Astrocyte (in vitro differentiated cells and primary cell): ENCODE results near the gene PET117. TPM values are rescaled to one million over a fixed set of nuclear protein-coding genes. Genes with fewer than 3 reads are reported as not detected.

Experiments
- DNase-seq: peaks from one replicate; pipeline ENCODE4 v3.0.0-alpha.2; 2010; ENCODE audit warnings: low read depth
- FAIRE-seq: peaks from 2 replicates; lab custom pipeline; 2011; peaks lifted over from hg19 to GRCh38; lab: Jason Lieb, UNC
- H2AFZ ChIP-seq: 2 replicates; pipeline ENCODE4 v1.6.0; 2012; ENCODE audit warnings: low read depth, low read length, inconsistent platforms
- H3K27ac ChIP-seq: 2 replicates; pipeline ENCODE4 v1.5.1; 2011; ENCODE audit warnings: low read depth, low read length, inconsistent platforms
- H3K27me3 ChIP-seq: 2 replicates; pipeline ENCODE4 v1.6.0; 2011; ENCODE audit warnings: low read length, inconsistent platforms; ENCODE audit not compliant: insufficient read depth
- H3K36me3 ChIP-seq: 2 replicates; pipeline ENCODE4 v1.5.1; 2011; ENCODE audit warnings: low read length, inconsistent platforms; ENCODE audit not compliant: insufficient read depth
- H3K4me1 ChIP-seq: 2 replicates; pipeline ENCODE4 v1.5.1; 2011; ENCODE audit warnings: low read length, inconsistent platforms; ENCODE audit not compliant: insufficient read depth
- H3K4me2 ChIP-seq: 2 replicates; pipeline ENCODE4 v1.6.0; 2012; ENCODE audit warnings: low read length, inconsistent platforms
- H3K4me3 ChIP-seq: 2 replicates; pipeline ENCODE4 v1.5.1; 2011; ENCODE audit warnings: low read depth, mild to moderate bottlenecking, low read length, inconsistent platforms; ENCODE audit not compliant: insufficient read depth
- H3K79me2 ChIP-seq: 2 replicates; pipeline ENCODE4 v1.6.0; 2012; ENCODE audit warnings: mild to moderate bottlenecking, low read length, inconsistent platforms; ENCODE audit not compliant: insufficient read depth
- H3K9ac ChIP-seq: 2 replicates; pipeline ENCODE4 v1.6.0; 2012; ENCODE audit warnings: mild to moderate bottlenecking, low read length, inconsistent platforms
- H3K9me3 ChIP-seq: 2 replicates; pipeline ENCODE4 v1.5.1; 2012; ENCODE audit warnings: low read depth, mild to moderate bottlenecking, low read length, inconsistent platforms; ENCODE audit not compliant: insufficient read depth
- H4K20me1 ChIP-seq: 2 replicates; pipeline ENCODE4 v1.6.0; 2012; ENCODE audit warnings: low read length, inconsistent platforms; ENCODE audit not compliant: insufficient read depth
- H3K27ac Mint-ChIP-seq: one replicate; pipeline ENCODE4 v1.8.0; 2021; ENCODE audit warnings: mild to moderate bottlenecking, mixed read lengths; ENCODE audit not compliant: unreplicated experiment
- H3K27me3 Mint-ChIP-seq: one replicate; pipeline ENCODE4 v1.8.0; 2021; ENCODE audit warnings: low read depth, mixed read lengths; ENCODE audit not compliant: unreplicated experiment
- H3K36me3 Mint-ChIP-seq: one replicate; pipeline ENCODE4 v1.8.0; 2021; ENCODE audit warnings: low read depth, mixed read lengths; ENCODE audit not compliant: unreplicated experiment
- H3K4me1 Mint-ChIP-seq: one replicate; pipeline ENCODE4 v1.8.0; 2021; ENCODE audit warnings: low read depth, mixed read lengths; ENCODE audit not compliant: unreplicated experiment
- H3K4me3 Mint-ChIP-seq: one replicate; pipeline ENCODE4 v1.8.0; 2021; ENCODE audit warnings: mild to moderate bottlenecking, moderate library complexity, mixed read lengths; ENCODE audit not compliant: unreplicated experiment
- H3K9me3 Mint-ChIP-seq: one replicate; pipeline ENCODE4 v1.8.0; 2021; ENCODE audit warnings: mild to moderate bottlenecking, mixed read lengths; ENCODE audit not compliant: unreplicated experiment
- EZH2 ChIP-seq: IDR thresholded peaks from 2 replicates; pipeline ENCODE4 v1.6.1; 2012; ENCODE audit warnings: mild to moderate bottlenecking, low read length, inconsistent platforms; ENCODE audit not compliant: insufficient read depth
- total RNA-seq: library from RNA; stranded (reverse); gene quantifications from 2 replicates; pipeline ENCODE4 v1.2.1, GENCODE V29; 2021
- TF ChIP-seq, protein P1 (sequence below): IDR thresholded peaks from 2 replicates; pipeline ENCODE4 v1.5.1; 2011; ENCODE audit warnings: low read depth, mild to moderate bottlenecking, inconsistent platforms, low read length, moderate library complexity; ENCODE audit not compliant: insufficient read depth

The PET117 gene
- total RNA-seq, 1 donor from 2014 or later, result 10.7 TPM

GRCh38 chr20:18090044-18090443 is 47.6 kb upstream of the PET117 start:
- H3K9me3 ChIP-seq, result no peaks in the 10 kb centered on the region
- H4K20me1 ChIP-seq, result no peaks in the 10 kb centered on the region
- Mint-ChIP-seq H3K4me1 (no peaks in the 10 kb centered on the region), H3K9me3 (no peaks in the 10 kb centered on the region), H3K36me3 (no peaks in the 10 kb centered on the region), H3K27ac (no peak overlapping the region), H3K27me3 (peaks cover 16% of the 10 kb centered on the region), H3K4me3 (no peak overlapping the region)
- H3K4me1 ChIP-seq, result no peaks in the 10 kb centered on the region
- no peaks in the 10 kb centered on the region for H3K79me2 ChIP-seq
- no peak overlapping the region for H2AFZ ChIP-seq
- no peaks in the 10 kb centered on the region for H3K36me3 ChIP-seq
- no peak overlapping the region for H3K4me2 ChIP-seq
- no peak overlapping the region for H3K27ac ChIP-seq
- no peak for DNase-seq
- H3K9ac ChIP-seq, result no peak overlapping the region
- H3K4me3 ChIP-seq, result no peak overlapping the region
- TF ChIP-seq EZH2, result no peak
- TF ChIP-seq, protein P1, sequence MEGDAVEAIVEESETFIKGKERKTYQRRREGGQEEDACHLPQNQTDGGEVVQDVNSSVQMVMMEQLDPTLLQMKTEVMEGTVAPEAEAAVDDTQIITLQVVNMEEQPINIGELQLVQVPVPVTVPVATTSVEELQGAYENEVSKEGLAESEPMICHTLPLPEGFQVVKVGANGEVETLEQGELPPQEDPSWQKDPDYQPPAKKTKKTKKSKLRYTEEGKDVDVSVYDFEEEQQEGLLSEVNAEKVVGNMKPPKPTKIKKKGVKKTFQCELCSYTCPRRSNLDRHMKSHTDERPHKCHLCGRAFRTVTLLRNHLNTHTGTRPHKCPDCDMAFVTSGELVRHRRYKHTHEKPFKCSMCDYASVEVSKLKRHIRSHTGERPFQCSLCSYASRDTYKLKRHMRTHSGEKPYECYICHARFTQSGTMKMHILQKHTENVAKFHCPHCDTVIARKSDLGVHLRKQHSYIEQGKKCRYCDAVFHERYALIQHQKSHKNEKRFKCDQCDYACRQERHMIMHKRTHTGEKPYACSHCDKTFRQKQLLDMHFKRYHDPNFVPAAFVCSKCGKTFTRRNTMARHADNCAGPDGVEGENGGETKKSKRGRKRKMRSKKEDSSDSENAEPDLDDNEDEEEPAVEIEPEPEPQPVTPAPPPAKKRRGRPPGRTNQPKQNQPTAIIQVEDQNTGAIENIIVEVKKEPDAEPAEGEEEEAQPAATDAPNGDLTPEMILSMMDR, result no peak
- FAIRE-seq, result no peak
- H3K27me3 ChIP-seq, result no peaks in the 10 kb centered on the region

DNA sequence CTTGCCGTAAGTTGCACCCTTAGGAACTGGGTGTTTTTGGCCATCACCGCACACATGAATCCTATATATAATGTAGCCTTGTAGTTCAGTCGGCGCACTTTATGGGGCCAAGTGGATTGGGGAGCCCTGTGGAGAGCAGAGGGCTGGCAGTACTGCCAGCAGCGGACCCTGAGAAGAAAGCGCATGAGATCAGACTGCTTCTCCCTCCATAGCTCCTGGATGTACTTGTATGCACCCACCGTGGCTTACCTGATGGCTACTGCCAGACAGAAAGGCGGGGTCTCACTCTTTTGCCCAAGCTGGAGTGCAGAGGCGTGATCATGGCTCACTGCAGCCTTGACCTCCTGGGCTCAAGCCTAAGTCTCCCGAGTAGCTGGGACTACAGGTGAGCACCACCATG is 47.2 kb upstream of the PET117 start:
- no peaks in the 10 kb centered on the region for H3K9me3 ChIP-seq
- H3K27ac ChIP-seq, result no peak overlapping the region
- DNase-seq (no peak), FAIRE-seq (no peak)
- no peaks in the 10 kb centered on the region for H3K4me1 ChIP-seq
- no peaks in the 10 kb centered on the region for H3K36me3 Mint-ChIP-seq
- no peaks in the 10 kb centered on the region for H4K20me1 ChIP-seq
- peaks cover 16% of the 10 kb centered on the region for H3K27me3 Mint-ChIP-seq
- no peak overlapping the region for H2AFZ ChIP-seq
- H3K27ac Mint-ChIP-seq, result no peak overlapping the region
- H3K79me2 ChIP-seq, result no peaks in the 10 kb centered on the region
- H3K9ac ChIP-seq, result no peak overlapping the region
- H3K4me3 Mint-ChIP-seq, result no peak overlapping the region
- no peak overlapping the region for H3K4me3 ChIP-seq
- H3K9me3 Mint-ChIP-seq, result no peaks in the 10 kb centered on the region
- H3K36me3 ChIP-seq, result no peaks in the 10 kb centered on the region
- no peaks in the 10 kb centered on the region for H3K4me1 Mint-ChIP-seq
- H3K27me3 ChIP-seq, result no peaks in the 10 kb centered on the region
- H3K4me2 ChIP-seq, result no peak overlapping the region
- TF ChIP-seq, protein P1, result no peak
- TF ChIP-seq EZH2, result no peak

GRCh38 chr20:18091623-18092022 is 46.0 kb upstream of the PET117 start:
- no peak for FAIRE-seq

More at GRCh38 chr20:18091623-18092022, 46.0 kb upstream of the PET117 start:
- TF ChIP-seq, protein P1, result no peak
- no peak for TF ChIP-seq EZH2
- H4K20me1 ChIP-seq, result no peaks in the 10 kb centered on the region
- Mint-ChIP-seq H3K36me3 (no peaks in the 10 kb centered on the region), H3K27ac (no peak overlapping the region), H3K27me3 (peaks cover 16% of the 10 kb centered on the region), H3K9me3 (no peaks in the 10 kb centered on the region), H3K4me1 (peaks cover 2% of the 10 kb centered on the region), H3K4me3 (no peak overlapping the region)
- DNase-seq, result no peak
- no peak overlapping the region for H3K9ac ChIP-seq
- no peak overlapping the region for H2AFZ ChIP-seq
- no peaks in the 10 kb centered on the region for H3K79me2 ChIP-seq
- no peak overlapping the region for H3K4me3 ChIP-seq
- no peak overlapping the region for H3K27ac ChIP-seq
- H3K4me2 ChIP-seq, result no peak overlapping the region
- H3K36me3 ChIP-seq, result no peaks in the 10 kb centered on the region
- H3K27me3 ChIP-seq, result no peaks in the 10 kb centered on the region
- H3K4me1 ChIP-seq, result no peaks in the 10 kb centered on the region
- H3K9me3 ChIP-seq, result no peaks in the 10 kb centered on the region
